Stimulated activated CD4-positive, alpha-beta T cell treated with anti-CD3 and anti-CD28 coated beads, Interleukin-12 subunit alpha, Interleukin-12 subunit beta, amount 100 ng/mL, for 48 hours (primary cell): ENCODE results near the gene AATF.

Source experiments
- DNase-seq, 3 donors: peaks; one replicate each; pipeline ENCODE4 v3.0.0-alpha.2; 2020; ENCODE audit warnings: low read depth in 2 of 3, low spot score in 1 of 3

AATF gene

DNA sequence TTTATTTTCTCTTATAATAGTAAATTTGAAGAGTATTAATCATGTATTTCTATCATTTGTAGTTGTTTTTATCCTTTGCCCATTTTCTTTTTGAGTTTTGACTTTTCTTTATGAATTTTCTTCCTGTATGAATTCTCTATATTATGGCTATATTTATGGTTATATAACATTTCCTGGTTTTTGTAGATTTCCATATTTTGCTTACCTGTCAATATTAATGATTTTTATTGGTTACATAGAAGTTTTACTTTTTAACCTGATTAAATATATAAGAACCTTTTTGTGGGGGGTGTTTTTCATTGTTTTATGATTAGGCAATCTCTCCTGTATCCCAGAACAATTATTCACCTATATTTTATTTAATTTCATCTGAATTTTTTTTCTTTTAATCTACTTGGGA is 93.2 kb downstream of the AATF start:
- no peak for DNase-seq

DNA sequence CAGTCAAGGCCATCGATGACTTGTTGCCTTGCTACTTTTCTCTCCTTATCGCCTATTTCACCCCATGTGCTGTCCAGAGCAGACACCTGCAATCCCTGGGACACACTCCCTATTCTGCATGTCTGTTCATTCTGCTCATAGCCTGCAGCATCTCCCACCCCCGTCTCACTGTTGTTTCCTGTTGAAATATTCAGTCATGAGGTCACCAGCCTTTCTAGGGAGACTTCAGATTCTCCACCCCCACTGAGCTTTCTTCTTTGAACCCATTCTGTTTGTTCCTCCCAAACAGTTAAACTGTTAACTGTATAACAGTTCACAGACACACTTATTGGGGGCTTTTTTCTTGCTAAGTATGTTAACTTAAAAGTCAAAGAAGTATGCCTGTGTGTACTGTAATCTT is 94.4 kb downstream of the AATF start:
- no peak for DNase-seq

GRCh38 chr17:37045351-37045922 is 96.7 kb downstream of the AATF start:
- DNase-seq, result no peak

DNA sequence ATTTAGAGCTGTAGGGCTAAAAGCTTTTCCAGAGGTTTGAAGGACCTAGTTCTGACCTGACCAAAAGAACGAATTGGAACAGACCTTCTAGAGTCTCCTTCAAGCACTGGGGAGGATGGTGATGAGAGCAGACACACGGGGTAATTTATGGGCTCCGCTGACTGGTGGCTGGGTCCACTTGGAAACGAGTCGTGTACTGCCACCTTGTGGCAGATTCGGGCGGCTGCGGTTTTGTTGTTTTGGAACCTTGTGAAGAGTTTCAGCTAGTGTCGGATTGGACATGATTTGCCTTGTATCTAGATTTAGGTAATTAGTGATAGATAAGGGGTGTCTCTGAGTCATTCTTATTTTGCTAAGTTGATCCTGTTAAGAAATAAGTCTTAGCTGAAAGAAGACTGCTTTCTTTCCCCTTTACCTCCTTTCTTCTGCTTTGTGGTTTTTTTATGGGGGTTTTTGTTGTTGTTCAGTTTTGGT is 98.9 kb downstream of the AATF start:
- DNase-seq, result peak; percentile 71 to 86 (median 74)

DNA sequence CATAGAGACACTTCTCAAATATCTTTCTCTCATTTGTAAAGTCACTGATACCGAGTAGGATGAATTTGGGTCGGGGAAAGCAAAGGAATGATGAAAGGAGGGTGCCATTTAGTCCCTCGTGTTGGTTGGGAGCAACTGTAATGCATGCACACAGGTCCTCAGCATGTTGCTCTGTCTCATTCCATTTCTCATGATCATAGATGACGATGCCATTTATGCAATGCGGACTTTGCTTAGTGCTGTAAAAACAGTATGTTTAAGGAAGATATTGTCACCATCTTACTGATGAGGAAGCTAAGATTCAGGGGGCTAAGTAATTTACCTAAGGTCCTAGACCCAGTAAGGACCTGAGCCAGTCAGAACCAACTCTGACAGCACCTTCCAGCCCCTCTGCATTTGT is 100.1 kb downstream of the AATF start:
- DNase-seq, result no peak

DNA sequence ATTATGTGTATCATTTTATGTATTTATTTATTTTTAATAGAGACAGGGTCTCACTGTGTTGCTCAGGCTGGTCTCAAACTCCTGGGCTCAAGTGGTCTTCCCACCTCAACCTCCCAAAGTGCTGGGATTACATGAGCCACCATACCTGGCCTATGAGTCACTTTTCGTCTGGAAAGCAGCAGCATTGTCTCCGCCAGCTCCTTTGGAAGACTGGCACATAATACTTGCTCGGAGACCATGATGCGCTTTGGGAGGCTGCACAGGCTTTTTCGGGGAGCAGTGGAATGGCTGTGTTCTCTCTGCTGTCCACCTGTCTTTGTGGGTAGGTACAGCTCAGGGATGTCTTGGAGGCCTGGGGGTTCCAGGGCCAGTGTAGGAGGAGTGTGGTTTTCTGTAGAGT is 102.2 kb downstream of the AATF start:
- DNase-seq, result no peak

GRCh38 chr17:37051381-37051780 is 102.6 kb downstream of the AATF start:
- DNase-seq, result no peak

GRCh38 chr17:37051833-37052232 is 103.1 kb downstream of the AATF start:
- DNase-seq, result no peak

- no peak for DNase-seq
Observed at GRCh38 chr17:37052450-37052849, 103.7 kb downstream of the AATF start.

DNA sequence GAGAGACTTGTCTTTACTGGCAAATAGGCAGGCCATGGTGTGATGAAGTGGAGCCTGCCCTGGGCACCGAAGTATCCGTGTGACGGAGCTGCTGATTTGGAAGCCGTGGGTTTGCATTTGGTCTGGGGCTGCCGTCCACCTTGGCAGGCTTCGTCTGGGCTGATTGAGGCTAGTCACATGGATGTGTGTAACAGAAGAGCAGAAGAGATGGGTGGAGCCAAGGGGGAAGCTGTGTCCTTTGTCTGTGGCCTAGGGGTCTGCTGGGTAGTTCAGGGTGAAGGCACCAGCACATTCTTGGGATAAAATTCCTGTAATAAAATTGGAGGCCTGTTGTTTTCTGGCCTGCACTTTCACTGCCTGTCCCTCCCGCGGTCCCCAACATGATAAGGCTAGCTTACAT is 106.1 kb downstream of the AATF start:
- no peak for DNase-seq

- no peak for DNase-seq
Observed at GRCh38 chr17:37056622-37057021, 107.9 kb downstream of the AATF start.

DNA sequence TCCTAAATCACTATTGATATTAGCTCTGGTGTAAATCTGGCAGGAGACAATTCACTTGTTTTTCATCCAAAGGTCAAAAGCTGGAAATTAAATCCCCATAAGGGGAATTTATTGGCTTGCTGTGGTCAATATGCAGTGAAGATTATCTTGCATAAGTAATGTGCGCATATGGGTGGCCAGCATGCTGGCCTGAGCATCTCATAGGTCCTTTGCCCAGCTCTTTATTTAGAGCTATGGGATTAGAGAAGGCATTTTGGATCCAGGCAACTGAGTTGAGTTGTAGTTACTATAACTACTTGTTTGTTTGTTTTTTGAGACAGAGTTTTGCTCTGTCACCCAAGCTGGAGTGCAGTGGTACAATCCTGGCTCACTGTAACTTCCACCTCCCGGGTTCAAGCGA is 110.7 kb downstream of the AATF start:
- DNase-seq, result no peak

- no peak for DNase-seq
Observed at GRCh38 chr17:37060094-37060493, 111.3 kb downstream of the AATF start.

- DNase-seq, result no peak
Observed at GRCh38 chr17:37060928-37061327, 112.2 kb downstream of the AATF start.

DNA sequence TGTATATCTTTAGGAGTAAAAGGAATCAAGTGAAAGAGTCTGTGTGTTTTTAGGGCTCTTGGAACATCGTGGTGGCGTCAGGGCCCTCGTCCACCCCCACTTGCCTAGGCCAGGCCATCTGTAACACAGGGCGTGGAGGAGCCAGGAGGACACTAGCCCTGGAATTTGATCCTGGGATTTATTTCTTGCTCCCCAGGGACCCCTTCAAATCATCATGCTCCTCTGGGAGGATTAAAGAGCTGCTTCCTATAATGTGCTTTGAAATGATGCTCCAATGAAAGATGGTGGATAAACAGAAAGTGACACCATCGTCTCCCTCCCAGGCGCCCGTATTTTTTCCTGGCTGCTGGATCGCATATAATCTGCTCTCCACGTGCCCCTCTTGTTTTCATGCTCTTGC is 113.3 kb downstream of the AATF start:
- DNase-seq, result no peak

- no peak for DNase-seq
Observed at GRCh38 chr17:37064206-37064605, 115.5 kb downstream of the AATF start.

GRCh38 chr17:37064956-37065355 is 116.2 kb downstream of the AATF start:
- no peak for DNase-seq

- no peak for DNase-seq
Observed at GRCh38 chr17:37065486-37066321, 117.0 kb downstream of the AATF start.

- DNase-seq, result no peak
Observed at GRCh38 chr17:37066322-37067255, 117.8 kb downstream of the AATF start.

DNA sequence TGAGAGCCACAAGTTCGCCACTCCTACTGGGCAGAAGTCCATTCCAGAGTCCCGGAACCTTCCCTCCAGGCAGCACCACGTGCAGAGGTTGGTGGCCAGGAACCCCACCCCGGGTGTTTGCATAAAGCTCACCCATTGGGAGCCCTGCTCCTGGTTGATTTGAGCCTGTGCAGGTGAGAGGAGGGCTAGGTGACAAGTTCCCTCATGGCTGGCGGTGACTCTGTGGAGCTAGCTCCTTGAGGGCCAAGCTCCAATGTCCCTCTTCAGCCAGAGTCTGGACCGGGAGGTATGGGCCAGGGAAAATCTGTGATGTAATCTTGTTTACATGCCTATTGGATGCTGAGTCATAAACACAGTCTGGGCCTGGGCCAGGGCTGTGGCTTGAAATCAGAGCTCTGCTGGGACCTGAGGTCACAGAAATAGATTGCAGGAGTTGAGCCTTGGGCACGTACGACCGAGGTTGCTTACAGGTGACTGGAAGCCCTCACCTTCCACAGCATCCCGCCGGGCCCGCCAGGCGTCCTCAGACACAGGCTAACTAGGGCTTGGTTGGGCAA is 118.9 kb downstream of the AATF start:
- no peak for DNase-seq

GRCh38 chr17:37068266-37068665 is 119.5 kb downstream of the AATF start:
- no peak for DNase-seq
